WTC11 (cell line): ENCODE measurements around the gene ELMO1. TPM values are rescaled to one million over a fixed set of nuclear protein-coding genes. Genes with fewer than 3 reads are reported as not detected.

Source experiments
- ATAC-seq: fragments of 200-7000 bp; cut with Tn5 transposase; 2 replicates; pipeline ENCODE4 v1.10.0; 2021; ENCODE audit warnings: mild to moderate bottlenecking, moderate library complexity
- CTCF ChIA-PET: fragments of 300-600 bp; sonication (Branson Sonifier 250); formaldehyde crosslinking; loops from one replicate; lab custom pipeline; 2021; ENCODE audit warnings: antibody characterized with exemption; lab: Charles Lee
- POLR2A ChIA-PET: fragments of 350-600 bp; sonication (Branson Sonifier 250); formaldehyde crosslinking; loops from one replicate; lab custom pipeline; 2021; ENCODE audit warnings: antibody characterized with exemption; lab: Charles Lee
- DNase-seq: peaks from one replicate; pipeline ENCODE4 v3.0.0; 2021; ENCODE audit warnings: low spot score
- H3K27ac Mint-ChIP-seq: 2 replicates; pipeline ENCODE4 v1.8.0; 2021; ENCODE audit warnings: mixed read lengths
- H3K27me3 Mint-ChIP-seq: 2 replicates; pipeline ENCODE4 v1.8.0; 2021; ENCODE audit warnings: low read depth, mild to moderate bottlenecking, moderate library complexity, mixed read lengths
- H3K36me3 Mint-ChIP-seq: 2 replicates; pipeline ENCODE4 v1.8.0; 2021; ENCODE audit warnings: mixed read lengths
- H3K4me1 Mint-ChIP-seq: 2 replicates; pipeline ENCODE4 v1.8.0; 2022; ENCODE audit warnings: mixed read lengths
- H3K4me3 Mint-ChIP-seq: 2 replicates; pipeline ENCODE4 v1.8.0; 2021; ENCODE audit warnings: mild to moderate bottlenecking, moderate library complexity, mixed read lengths
- H3K9me3 Mint-ChIP-seq: 2 replicates; pipeline ENCODE4 v1.8.0; 2021; ENCODE audit warnings: mixed read lengths
- ATF1 ChIP-seq: sonication (generic); formaldehyde crosslinking; IDR thresholded peaks from 2 replicates; pipeline ENCODE4 v1.8.1; 2023; ENCODE audit warnings: mild to moderate bottlenecking, moderate library complexity, missing genetic modification reagents
- ATF6 ChIP-seq: sonication (generic); formaldehyde crosslinking; IDR thresholded peaks from 2 replicates; pipeline ENCODE4 v1.8.1; 2023; ENCODE audit warnings: mild to moderate bottlenecking, missing genetic modification reagents
- E2F5 ChIP-seq: sonication (generic); formaldehyde crosslinking; IDR thresholded peaks from 2 replicates; pipeline ENCODE4 v1.8.1; 2022; ENCODE audit warnings: mild to moderate bottlenecking, moderate library complexity, missing genetic modification reagents
- FOXP4 ChIP-seq: sonication (generic); formaldehyde crosslinking; IDR thresholded peaks from 2 replicates; pipeline ENCODE4 v1.8.0; 2022; ENCODE audit warnings: mild to moderate bottlenecking, missing genetic modification reagents
- GTF2I ChIP-seq: fragments of 250-450 bp; sonication (Bioruptor Pico); conservative IDR thresholded peaks from 2 replicates; pipeline ENCODE4 v1.4.0; 2021; ENCODE audit warnings: mild to moderate bottlenecking
- IRF1 ChIP-seq: sonication (generic); formaldehyde crosslinking; IDR thresholded peaks from 2 replicates; pipeline ENCODE4 v1.8.0; 2023; ENCODE audit warnings: missing genetic modification reagents
- JAZF1 ChIP-seq: fragments of 250-450 bp; sonication (Bioruptor Pico); IDR thresholded peaks from 2 replicates; pipeline ENCODE4 v1.9.0; 2021; ENCODE audit warnings: moderate library complexity, mild to moderate bottlenecking, inconsistent platforms
- MAX ChIP-seq: sonication (generic); formaldehyde crosslinking; IDR thresholded peaks from 2 replicates; pipeline ENCODE4 v1.8.0; 2022; ENCODE audit warnings: mild to moderate bottlenecking, missing genetic modification reagents
- MXD4 ChIP-seq: fragments of 250-450 bp; sonication (Bioruptor Pico); IDR thresholded peaks from 2 replicates; pipeline ENCODE4 v1.8.0; 2021; ENCODE audit warnings: mild to moderate bottlenecking, moderate library complexity, borderline replicate concordance
- RELA ChIP-seq: sonication (generic); formaldehyde crosslinking; IDR thresholded peaks from 2 replicates; pipeline ENCODE4 v1.8.1; 2022; ENCODE audit warnings: missing genetic modification reagents, mild to moderate bottlenecking, borderline replicate concordance
- SMAD4 ChIP-seq: sonication (generic); formaldehyde crosslinking; IDR thresholded peaks from 2 replicates; pipeline ENCODE4 v1.8.0; 2022; ENCODE audit warnings: mild to moderate bottlenecking, missing genetic modification reagents
- SOX15 ChIP-seq: fragments of 250-450 bp; sonication (Bioruptor Pico); IDR thresholded peaks from 2 replicates; pipeline ENCODE4 v1.9.0; 2021; ENCODE audit warnings: mild to moderate bottlenecking
- TEAD1 ChIP-seq: sonication (generic); formaldehyde crosslinking; IDR thresholded peaks from 2 replicates; pipeline ENCODE4 v1.8.0; 2022; ENCODE audit warnings: mild to moderate bottlenecking, missing genetic modification reagents
- ZBTB21 ChIP-seq: sonication (generic); formaldehyde crosslinking; IDR thresholded peaks from 2 replicates; pipeline ENCODE4 v1.8.1; 2023; ENCODE audit warnings: mild to moderate bottlenecking, missing genetic modification reagents, borderline replicate concordance
- ZNF121 ChIP-seq: sonication (generic); formaldehyde crosslinking; IDR thresholded peaks from 2 replicates; pipeline ENCODE4 v1.8.0; 2023; ENCODE audit warnings: missing genetic modification reagents
- ZSCAN18 ChIP-seq: fragments of 250-450 bp; sonication (Bioruptor Pico); IDR thresholded peaks from 2 replicates; pipeline ENCODE4 v2.1.2; 2022; ENCODE audit warnings: mild to moderate bottlenecking, moderate library complexity
- total RNA-seq: library from RNA; stranded (reverse); gene quantifications from 3 replicates; pipeline ENCODE4 v1.2.3, GENCODE V29; 2021
- TF ChIP-seq, protein P1 (sequence below): fragments of 250-450 bp; sonication (Bioruptor Pico); IDR thresholded peaks from 2 replicates; pipeline ENCODE4 v1.9.0; 2021; ENCODE audit warnings: mild to moderate bottlenecking
- TF ChIP-seq, protein P2 (sequence below): fragments of 250-450 bp; sonication (Bioruptor Pico); IDR thresholded peaks from 2 replicates; pipeline ENCODE4 v1.9.0; 2021; ENCODE audit warnings: mild to moderate bottlenecking

The ELMO1 gene
- total RNA-seq, 1 experiment from 2014 or later = 19.4 TPM

GRCh38 chr7:37480041-37481031, 31.7 kb upstream of the ELMO1 start (continued):
- TF ChIP-seq ATF6 (CRISPR knock-in tag) (no peak), MAX (CRISPR knock-in tag) (no peak)

DNA sequence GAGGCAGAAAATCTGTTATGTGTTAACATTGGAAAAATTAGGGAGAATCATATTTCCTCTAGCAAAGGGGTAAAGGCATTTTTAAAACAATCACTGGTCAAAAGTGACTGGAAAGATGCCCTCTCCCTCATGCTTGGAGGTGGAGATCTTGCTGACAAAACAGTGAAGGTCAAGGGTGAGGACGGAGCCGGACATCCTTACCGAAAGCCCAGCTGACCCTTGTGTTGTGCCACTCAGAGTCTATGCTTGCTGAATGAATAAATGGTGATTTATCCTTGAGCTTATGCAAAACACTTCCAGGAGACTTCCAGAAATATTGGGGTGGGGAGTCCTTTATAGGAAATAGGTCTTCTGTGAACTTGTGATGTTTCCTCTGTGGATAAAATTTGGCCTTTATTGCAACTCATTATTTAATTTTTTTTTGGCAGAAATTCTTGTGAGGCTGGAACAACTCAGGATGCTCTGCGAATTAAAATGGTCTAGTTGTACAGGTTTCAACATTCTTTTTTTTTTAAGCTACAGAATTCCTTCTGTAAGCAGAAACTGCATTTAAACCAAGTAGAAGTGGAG, 28.3 kb upstream of the ELMO1 start:
- peaks cover 14% of the 10 kb centered on the region for H3K4me1 Mint-ChIP-seq
- no peaks in the 10 kb centered on the region for H3K27me3 Mint-ChIP-seq
- ChIA-PET CTCF (interaction anchor here (1.3 to 2.2 kb wide), 3 partner anchors 15 to 33 kb away, joined by 3 to 7 read pairs (median 4); no protein-coding TSS in a partner anchor), POLR2A (no interaction called here)
- no peaks in the 10 kb centered on the region for H3K36me3 Mint-ChIP-seq
- no peaks in the 10 kb centered on the region for H3K9me3 Mint-ChIP-seq
- no peak overlapping the region for H3K4me3 Mint-ChIP-seq
- H3K27ac Mint-ChIP-seq = no peak overlapping the region
- no peak for ATAC-seq
- DNase-seq = no peak
- TF ChIP-seq SOX15 (CRISPR knock-in tag) (no peak), IRF1 (no peak), FOXP4 (CRISPR knock-in tag) (no peak), ZSCAN18 (CRISPR knock-in tag) (no peak), JAZF1 (CRISPR knock-in tag) (no peak), ATF1 (CRISPR knock-in tag) (no peak), SMAD4 (CRISPR knock-in tag) (no peak), ZNF121 (CRISPR knock-in tag) (no peak), RELA (CRISPR knock-in tag) (no peak), GTF2I (CRISPR knock-in tag) (no peak), ZBTB21 (CRISPR knock-in tag) (no peak), MXD4 (CRISPR knock-in tag) (no peak), E2F5 (no peak), TEAD1 (CRISPR knock-in tag) (no peak)
- TF ChIP-seq, protein P1, sequence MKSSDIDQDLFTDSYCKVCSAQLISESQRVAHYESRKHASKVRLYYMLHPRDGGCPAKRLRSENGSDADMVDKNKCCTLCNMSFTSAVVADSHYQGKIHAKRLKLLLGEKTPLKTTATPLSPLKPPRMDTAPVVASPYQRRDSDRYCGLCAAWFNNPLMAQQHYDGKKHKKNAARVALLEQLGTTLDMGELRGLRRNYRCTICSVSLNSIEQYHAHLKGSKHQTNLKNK (CRISPR knock-in tag) = no peak
- TF ChIP-seq, protein P2, sequence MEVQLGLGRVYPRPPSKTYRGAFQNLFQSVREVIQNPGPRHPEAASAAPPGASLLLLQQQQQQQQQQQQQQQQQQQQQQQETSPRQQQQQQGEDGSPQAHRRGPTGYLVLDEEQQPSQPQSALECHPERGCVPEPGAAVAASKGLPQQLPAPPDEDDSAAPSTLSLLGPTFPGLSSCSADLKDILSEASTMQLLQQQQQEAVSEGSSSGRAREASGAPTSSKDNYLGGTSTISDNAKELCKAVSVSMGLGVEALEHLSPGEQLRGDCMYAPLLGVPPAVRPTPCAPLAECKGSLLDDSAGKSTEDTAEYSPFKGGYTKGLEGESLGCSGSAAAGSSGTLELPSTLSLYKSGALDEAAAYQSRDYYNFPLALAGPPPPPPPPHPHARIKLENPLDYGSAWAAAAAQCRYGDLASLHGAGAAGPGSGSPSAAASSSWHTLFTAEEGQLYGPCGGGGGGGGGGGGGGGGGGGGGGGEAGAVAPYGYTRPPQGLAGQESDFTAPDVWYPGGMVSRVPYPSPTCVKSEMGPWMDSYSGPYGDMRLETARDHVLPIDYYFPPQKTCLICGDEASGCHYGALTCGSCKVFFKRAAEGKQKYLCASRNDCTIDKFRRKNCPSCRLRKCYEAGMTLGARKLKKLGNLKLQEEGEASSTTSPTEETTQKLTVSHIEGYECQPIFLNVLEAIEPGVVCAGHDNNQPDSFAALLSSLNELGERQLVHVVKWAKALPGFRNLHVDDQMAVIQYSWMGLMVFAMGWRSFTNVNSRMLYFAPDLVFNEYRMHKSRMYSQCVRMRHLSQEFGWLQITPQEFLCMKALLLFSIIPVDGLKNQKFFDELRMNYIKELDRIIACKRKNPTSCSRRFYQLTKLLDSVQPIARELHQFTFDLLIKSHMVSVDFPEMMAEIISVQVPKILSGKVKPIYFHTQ (CRISPR knock-in tag) = no peak
